ENCODE results near the gene STC2. TPM values are rescaled to one million over a fixed set of nuclear protein-coding genes. Genes with fewer than 3 reads are reported as not detected.

STC2 gene
- total and polyA plus RNA-seq, 2 of the 4 experiments (the other 2 are of a cell fraction), result 87.5 to 270 TPM

DNA sequence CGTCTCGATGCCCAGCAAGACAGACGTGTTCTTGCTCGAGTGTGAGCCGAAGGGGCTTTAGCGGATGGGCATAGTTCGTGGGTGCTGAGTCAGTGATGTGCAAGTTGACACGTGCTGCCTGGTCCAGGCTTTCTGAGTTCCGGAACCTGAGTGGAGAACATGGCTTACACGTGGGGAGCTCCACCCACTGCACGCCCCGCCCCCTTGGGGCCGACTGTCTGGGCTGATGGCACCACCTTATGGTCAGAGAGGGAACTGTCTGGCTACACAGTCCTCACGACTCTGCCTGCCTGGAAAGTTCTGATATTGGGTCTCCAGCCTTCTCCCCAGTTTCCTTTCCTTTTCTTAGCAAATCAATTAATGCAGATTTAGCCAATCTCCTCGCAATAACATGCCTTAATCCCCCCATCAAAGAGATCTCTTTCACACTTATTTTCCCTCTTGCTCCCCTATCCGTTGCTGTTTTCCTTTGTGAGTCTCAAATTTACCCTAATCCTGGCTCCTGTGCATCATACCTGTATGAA, 3.8 kb upstream of the STC2 start:
- Histone ChIP-seq H3K14ac (replicated peaks; ENCODE audit: low read depth, low read length) (0 out of 2 replicates have a peak overlapping the region, but pooled peaks have one; percentile 19), H2BK5ac (ENCODE audit: low read depth, low read length, poor library complexity, severe bottlenecking) (no peak overlapping the region), H3K23ac (ENCODE audit: low read depth, low read length) (0 out of 2 replicates have a peak overlapping the region, but pooled peaks have one; percentile 37), H2BK15ac (ENCODE audit: low read depth, low read length) (peak overlapping the region; percentile 51; the same call in 1 of the 3 replicates), H3K79me1 (ENCODE audit: low read depth in 1 of 2, low read length in 2 of 2) (peaks cover 0 to 23% of the 10 kb centered on the region in 2 experiments; a peak in 1 of 4 replicates), H3K4me3 (ENCODE audit: insufficient read depth, low read depth, low read length) (no peak overlapping the region), H2AFZ (replicated peaks; ENCODE audit: low read length, poor library complexity) (peak overlapping the region; percentile 65), H2AK9ac (replicated peaks; ENCODE audit: low read depth, low read length, poor library complexity) (peak overlapping the region; percentile 62), H3K9me1 (ENCODE audit: insufficient read depth, low read length) (no peaks in the 10 kb centered on the region), H4K5ac (ENCODE audit: low read depth, low read length) (no peak overlapping the region), H4K91ac (ENCODE audit: insufficient read depth, low read depth, low read length) (peak overlapping the region; percentile 43), H3K36me3 (ENCODE audit: control insufficient read depth, insufficient read depth, low read length) (peaks cover 2% of the 10 kb centered on the region; the same call in 1 of the 2 replicates), H3K4ac (ENCODE audit: low read depth, low read length) (peak overlapping the region; percentile 88), H2BK20ac (ENCODE audit: low read depth, low read length) (peak overlapping the region; percentile 91), H3K18ac (ENCODE audit: low read depth, low read length) (0 out of 2 replicates have a peak overlapping the region, but pooled peaks have one; percentile 29), H4K20me1 (ENCODE audit: insufficient read depth, low read length) (peaks cover 11% of the 10 kb centered on the region), H2BK120ac (ENCODE audit: low read depth, low read length) (peak overlapping the region; percentile 76), H3K4me2 (ENCODE audit: low read depth, low read length) (no peak overlapping the region), H3K9me3 (ENCODE audit: control insufficient read depth, insufficient read depth, low read length) (no peaks in the 10 kb centered on the region), H2AK5ac (ENCODE audit: low read depth, low read length) (peak overlapping the region; percentile 95), H3K4me1 (ENCODE audit: control insufficient read depth, insufficient read depth, low read length) (peaks cover 9% of the 10 kb centered on the region), H3K56ac (ENCODE audit: extremely low read depth, insufficient read depth, low read length) (no peak overlapping the region), H3K27ac (ENCODE audit: insufficient read depth, low read length) (no peak overlapping the region), H3K9ac (ENCODE audit: low read depth, low read length) (no peak overlapping the region; the same call in 1 of the 2 replicates), H4K8ac (ENCODE audit: low read depth in 2 of 2, low read length in 2 of 2) (peak overlapping the region in 1 of 2 experiments; percentile 77; a peak in 2 of 4 replicates), H3K27me3 (ENCODE audit: control insufficient read depth, insufficient read depth, low read length) (no peaks in the 10 kb centered on the region)
- ATAC-seq (ENCODE audit: low read depth), result peak; percentile 11
- DNase-seq, result peak; percentile 83
- ChIA-PET CTCF (interaction anchor here (0.5 to 4.9 kb wide), 12 partner anchors 16 to 569 kb away, joined by 3 to 40 read pairs (median 3); no protein-coding TSS in a partner anchor), POLR2A (ENCODE audit: unreplicated experiment) (no interaction called here)
- dilution Hi-C loops (cut with HindIII; ENCODE audit: low sequenced_read_pairs, unreplicated experiment), result no loop called here
- TF ChIP-seq RFX5 (IDR thresholded peaks at IDR 0.05; ENCODE audit: low read depth, low read length) (no peak), RCOR1 (IDR thresholded peaks at IDR 0.05; ENCODE audit: insufficient replicate concordance, low read length) (no peak), BHLHE40 (IDR thresholded peaks at IDR 0.05; ENCODE audit: low read depth, low read length) (peak; percentile 79), MXI1 (IDR thresholded peaks at IDR 0.05; ENCODE audit: borderline replicate concordance, low read depth, low read length) (peak; percentile 93), NFE2L2 (IDR thresholded peaks at IDR 0.05; ENCODE audit: low read depth, low read length) (no peak), CHD1 (IDR thresholded peaks at IDR 0.05; ENCODE audit: low read depth, low read length) (no peak), RAD21 (IDR thresholded peaks at IDR 0.05; ENCODE audit: low read length) (peak; percentile 91), SMC3 (IDR thresholded peaks at IDR 0.05; ENCODE audit: low read depth, low read length) (peak; percentile 84), MAFK (IDR thresholded peaks at IDR 0.05; ENCODE audit: low read depth, low read length) (peak; percentile 42; the same call in 1 of the 2 replicates)
- TF ChIP-seq, protein P1, sequence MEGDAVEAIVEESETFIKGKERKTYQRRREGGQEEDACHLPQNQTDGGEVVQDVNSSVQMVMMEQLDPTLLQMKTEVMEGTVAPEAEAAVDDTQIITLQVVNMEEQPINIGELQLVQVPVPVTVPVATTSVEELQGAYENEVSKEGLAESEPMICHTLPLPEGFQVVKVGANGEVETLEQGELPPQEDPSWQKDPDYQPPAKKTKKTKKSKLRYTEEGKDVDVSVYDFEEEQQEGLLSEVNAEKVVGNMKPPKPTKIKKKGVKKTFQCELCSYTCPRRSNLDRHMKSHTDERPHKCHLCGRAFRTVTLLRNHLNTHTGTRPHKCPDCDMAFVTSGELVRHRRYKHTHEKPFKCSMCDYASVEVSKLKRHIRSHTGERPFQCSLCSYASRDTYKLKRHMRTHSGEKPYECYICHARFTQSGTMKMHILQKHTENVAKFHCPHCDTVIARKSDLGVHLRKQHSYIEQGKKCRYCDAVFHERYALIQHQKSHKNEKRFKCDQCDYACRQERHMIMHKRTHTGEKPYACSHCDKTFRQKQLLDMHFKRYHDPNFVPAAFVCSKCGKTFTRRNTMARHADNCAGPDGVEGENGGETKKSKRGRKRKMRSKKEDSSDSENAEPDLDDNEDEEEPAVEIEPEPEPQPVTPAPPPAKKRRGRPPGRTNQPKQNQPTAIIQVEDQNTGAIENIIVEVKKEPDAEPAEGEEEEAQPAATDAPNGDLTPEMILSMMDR (conservative IDR thresholded peaks at IDR 0.05; ENCODE audit: low read depth, low read length), result peak; percentile 86
- TF ChIP-seq, protein P2, sequence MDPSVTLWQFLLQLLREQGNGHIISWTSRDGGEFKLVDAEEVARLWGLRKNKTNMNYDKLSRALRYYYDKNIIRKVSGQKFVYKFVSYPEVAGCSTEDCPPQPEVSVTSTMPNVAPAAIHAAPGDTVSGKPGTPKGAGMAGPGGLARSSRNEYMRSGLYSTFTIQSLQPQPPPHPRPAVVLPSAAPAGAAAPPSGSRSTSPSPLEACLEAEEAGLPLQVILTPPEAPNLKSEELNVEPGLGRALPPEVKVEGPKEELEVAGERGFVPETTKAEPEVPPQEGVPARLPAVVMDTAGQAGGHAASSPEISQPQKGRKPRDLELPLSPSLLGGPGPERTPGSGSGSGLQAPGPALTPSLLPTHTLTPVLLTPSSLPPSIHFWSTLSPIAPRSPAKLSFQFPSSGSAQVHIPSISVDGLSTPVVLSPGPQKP (IDR thresholded peaks at IDR 0.05; ENCODE audit: borderline replicate concordance, low read depth, low read length), result no peak
- TF ChIP-seq, protein P3, sequence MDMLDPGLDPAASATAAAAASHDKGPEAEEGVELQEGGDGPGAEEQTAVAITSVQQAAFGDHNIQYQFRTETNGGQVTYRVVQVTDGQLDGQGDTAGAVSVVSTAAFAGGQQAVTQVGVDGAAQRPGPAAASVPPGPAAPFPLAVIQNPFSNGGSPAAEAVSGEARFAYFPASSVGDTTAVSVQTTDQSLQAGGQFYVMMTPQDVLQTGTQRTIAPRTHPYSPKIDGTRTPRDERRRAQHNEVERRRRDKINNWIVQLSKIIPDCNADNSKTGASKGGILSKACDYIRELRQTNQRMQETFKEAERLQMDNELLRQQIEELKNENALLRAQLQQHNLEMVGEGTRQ (IDR thresholded peaks at IDR 0.05; ENCODE audit: low read depth, low read length), result peak; percentile 80
- WGBS, 2 experiments (ENCODE audit: extremely low coverage in 2 of 2, insufficient read length in 1 of 2), result 8% methylated on average over 5 of the region's 16 CpGs; no CpG with 5 or more reads in 1 of the 2 experiments
- no TSS peak for BruUV-seq (replicated peaks)
- in situ Hi-C loops (cut with MboI; ENCODE audit: low sequenced_read_pairs), result no loop called here
- intact Hi-C loops (cut with micrococcal nuclease), result loop anchor here (1.0 kb wide), 1 partner anchor 38 kb away; no protein-coding TSS in a partner anchor

Data from IMR-90 (cell line).